Measurements from ENCODE around the gene SYT13.

Gene SYT13

DNA sequence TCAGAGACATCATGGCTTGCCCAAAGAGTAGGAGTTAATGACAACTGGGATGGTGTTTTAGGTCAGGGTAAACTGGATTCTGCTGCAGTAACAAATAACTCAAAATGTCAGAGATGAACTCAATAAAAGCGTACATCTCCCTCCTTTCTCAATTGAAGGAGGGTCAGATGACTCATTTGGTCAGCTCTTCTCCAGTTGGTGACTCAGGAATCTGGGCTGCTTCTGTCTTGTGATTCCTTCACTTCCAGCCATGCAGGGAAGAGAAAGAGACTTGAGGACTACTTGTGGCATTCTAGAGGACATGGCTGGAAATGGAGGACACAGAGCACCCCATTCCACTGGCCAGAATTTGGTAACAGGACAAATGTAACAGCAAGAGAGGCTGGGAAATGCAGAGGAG, 3.2 kb upstream of the SYT13 start:
- H3K27ac ChIP-seq, result no peak overlapping the region
- in situ Hi-C loops (cut with HindIII; ENCODE audit: low pct_ligation_motif_present, low sequenced_read_pairs), result no loop called here
- no peaks in the 10 kb centered on the region for H3K36me3 ChIP-seq (replicated peaks)
- H3K27me3 ChIP-seq (replicated peaks), result peaks cover 34% of the 10 kb centered on the region
- peak; percentile 73 for DNase-seq
- TF ChIP-seq, protein P1, sequence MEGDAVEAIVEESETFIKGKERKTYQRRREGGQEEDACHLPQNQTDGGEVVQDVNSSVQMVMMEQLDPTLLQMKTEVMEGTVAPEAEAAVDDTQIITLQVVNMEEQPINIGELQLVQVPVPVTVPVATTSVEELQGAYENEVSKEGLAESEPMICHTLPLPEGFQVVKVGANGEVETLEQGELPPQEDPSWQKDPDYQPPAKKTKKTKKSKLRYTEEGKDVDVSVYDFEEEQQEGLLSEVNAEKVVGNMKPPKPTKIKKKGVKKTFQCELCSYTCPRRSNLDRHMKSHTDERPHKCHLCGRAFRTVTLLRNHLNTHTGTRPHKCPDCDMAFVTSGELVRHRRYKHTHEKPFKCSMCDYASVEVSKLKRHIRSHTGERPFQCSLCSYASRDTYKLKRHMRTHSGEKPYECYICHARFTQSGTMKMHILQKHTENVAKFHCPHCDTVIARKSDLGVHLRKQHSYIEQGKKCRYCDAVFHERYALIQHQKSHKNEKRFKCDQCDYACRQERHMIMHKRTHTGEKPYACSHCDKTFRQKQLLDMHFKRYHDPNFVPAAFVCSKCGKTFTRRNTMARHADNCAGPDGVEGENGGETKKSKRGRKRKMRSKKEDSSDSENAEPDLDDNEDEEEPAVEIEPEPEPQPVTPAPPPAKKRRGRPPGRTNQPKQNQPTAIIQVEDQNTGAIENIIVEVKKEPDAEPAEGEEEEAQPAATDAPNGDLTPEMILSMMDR (IDR thresholded peaks at IDR 0.05; ENCODE audit: low read depth, low read length, missing control alignments), result no peak
- H3K4me3 ChIP-seq (ENCODE audit: low read depth, low read length), result no peak overlapping the region

DNA sequence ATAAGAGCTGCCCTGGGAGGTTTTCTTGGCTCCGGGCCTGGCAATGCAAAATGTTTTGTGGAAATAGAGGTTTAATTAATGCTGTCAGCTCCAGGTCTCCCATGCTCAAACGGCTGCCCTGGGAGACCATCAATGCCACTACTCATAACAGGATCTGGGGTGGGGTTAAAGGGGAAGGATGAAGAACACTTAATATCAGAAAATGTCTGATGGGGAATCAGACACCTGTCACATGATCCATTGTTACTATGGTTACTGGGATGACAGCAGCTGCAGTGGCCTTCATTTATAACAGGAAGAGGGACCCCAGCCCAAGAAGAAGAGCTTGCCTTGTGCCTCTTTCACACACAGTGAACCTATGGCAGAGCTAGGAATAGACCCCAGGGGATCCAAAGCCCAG, 2.2 kb upstream of the SYT13 start:
- no peak for DNase-seq
- H3K27me3 ChIP-seq (replicated peaks), result peaks cover 35% of the 10 kb centered on the region
- no peaks in the 10 kb centered on the region for H3K36me3 ChIP-seq (replicated peaks)
- in situ Hi-C loops (cut with HindIII; ENCODE audit: low pct_ligation_motif_present, low sequenced_read_pairs), result no loop called here
- TF ChIP-seq, protein P1 (IDR thresholded peaks at IDR 0.05; ENCODE audit: low read depth, low read length, missing control alignments), result no peak
- H3K27ac ChIP-seq, result no peak overlapping the region
- H3K4me3 ChIP-seq (ENCODE audit: low read depth, low read length), result no peak overlapping the region

DNA sequence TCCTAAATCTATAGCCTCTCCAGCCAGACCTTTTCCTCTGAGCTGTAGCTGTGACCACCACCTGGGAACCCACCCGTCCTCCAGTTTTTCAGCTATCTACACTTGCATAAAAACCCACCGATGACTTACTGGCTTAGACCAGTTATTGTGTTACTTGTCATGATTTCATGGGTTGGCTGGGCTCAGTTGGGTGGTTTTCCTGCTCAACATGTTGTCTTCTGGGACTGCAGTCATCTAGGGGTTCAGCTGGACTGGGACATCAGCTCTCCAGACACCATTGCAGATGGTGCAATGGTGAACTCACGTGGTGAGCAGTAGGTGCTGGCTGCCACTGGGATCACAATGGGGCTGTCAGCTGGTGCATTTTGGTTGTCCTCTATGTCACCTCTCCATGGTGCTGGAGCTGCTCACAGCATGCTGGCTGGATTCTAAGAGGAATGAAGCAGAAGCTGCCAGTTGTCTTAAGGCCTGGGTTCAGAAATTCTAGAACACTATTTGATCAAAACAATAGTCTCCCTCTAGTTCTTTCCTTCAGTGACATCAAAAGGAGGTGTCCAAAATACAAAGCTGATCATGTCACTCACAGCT, 1.3 kb upstream of the SYT13 start:
- H3K36me3 ChIP-seq (replicated peaks), result no peaks in the 10 kb centered on the region
- peaks cover 35% of the 10 kb centered on the region for H3K27me3 ChIP-seq (replicated peaks)
- no peak overlapping the region for H3K4me3 ChIP-seq (ENCODE audit: low read depth, low read length)
- TF ChIP-seq, protein P1 (IDR thresholded peaks at IDR 0.05; ENCODE audit: low read depth, low read length, missing control alignments), result no peak
- DNase-seq, result no peak
- H3K27ac ChIP-seq, result no peak overlapping the region
- in situ Hi-C loops (cut with HindIII; ENCODE audit: low pct_ligation_motif_present, low sequenced_read_pairs), result no loop called here

DNA sequence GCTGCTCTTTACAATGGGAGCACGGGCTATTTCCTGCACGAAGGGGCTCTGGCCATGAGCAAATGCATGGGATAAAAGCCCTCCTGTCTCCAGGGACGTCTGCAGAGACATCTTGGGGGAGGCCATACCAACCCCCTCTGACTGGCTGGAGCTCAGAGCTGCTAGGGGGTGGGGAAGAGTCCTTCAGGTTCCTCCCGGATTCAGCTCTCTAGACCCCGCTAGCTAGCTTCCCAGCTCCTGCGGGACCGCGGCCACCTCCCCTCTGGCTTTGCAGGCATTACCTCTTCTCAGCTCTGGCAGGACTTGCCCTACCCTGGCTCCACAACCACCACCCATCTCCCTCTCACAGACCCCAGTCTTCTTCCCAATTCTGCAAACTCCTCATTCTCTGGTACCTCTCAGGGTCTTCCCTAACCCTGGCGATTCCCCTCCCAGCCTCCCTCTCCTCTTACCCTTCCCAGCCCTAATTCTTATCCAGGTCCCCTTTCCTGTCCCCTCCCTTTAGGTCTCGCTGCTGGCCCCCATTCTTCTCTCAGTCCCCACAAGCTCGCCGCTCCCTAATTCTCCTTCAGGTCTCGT, 802 bp downstream of the SYT13 start:
- no peak overlapping the region for H3K4me3 ChIP-seq (ENCODE audit: low read depth, low read length)
- H3K27me3 ChIP-seq (replicated peaks), result peaks cover 31% of the 10 kb centered on the region
- in situ Hi-C loops (cut with HindIII; ENCODE audit: low pct_ligation_motif_present, low sequenced_read_pairs), result no loop called here
- no peak overlapping the region for H3K27ac ChIP-seq
- no peaks in the 10 kb centered on the region for H3K36me3 ChIP-seq (replicated peaks)
- TF ChIP-seq, protein P1 (IDR thresholded peaks at IDR 0.05; ENCODE audit: low read depth, low read length, missing control alignments), result no peak
- DNase-seq, result no peak

DNA sequence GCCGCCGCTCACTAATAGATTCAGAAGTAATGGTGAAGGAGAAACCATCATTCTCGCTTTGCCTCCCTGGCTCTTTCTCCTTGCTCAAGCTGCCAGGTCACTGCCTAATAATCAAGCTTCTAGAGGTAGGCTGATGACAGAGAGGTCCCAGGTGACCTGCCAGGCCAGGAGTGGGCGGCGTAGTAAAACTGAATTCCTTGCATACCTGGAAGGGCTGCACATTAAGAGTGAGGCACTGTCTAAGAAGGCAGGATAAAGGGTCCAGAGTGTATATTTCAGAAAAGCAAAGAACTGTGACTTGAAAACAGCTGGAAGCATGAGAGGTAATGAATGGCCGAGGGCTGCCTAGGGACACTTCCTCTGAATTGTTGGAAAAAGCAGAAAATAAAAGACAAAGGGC, 4.1 kb downstream of the SYT13 start:
- in situ Hi-C loops (cut with HindIII; ENCODE audit: low pct_ligation_motif_present, low sequenced_read_pairs), result no loop called here
- no peaks in the 10 kb centered on the region for H3K36me3 ChIP-seq (replicated peaks)
- no peak overlapping the region for H3K27ac ChIP-seq
- no peak overlapping the region for H3K4me3 ChIP-seq (ENCODE audit: low read depth, low read length)
- H3K27me3 ChIP-seq (replicated peaks), result peaks cover 29% of the 10 kb centered on the region
- DNase-seq, result no peak
- TF ChIP-seq, protein P1 (IDR thresholded peaks at IDR 0.05; ENCODE audit: low read depth, low read length, missing control alignments), result no peak

DNA sequence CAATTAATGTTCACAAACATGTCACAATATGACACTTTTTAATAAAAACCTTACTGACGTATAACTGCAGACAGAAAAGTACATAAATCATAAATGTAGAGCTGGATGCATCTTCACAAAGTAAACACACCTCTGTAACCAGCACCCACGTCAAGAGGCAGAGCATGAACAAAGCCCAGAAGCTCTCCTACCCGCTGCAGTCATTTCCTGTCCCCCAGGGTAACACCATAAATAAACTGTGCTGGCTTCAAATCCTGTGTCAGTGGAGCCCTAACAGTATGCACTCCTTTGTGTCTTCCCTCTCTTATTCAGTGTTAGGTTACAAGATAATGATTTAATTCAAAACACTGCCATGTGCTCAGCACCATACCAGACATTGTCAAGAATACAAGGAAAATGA, 5.7 kb downstream of the SYT13 start:
- peak; percentile 39 for DNase-seq
- H3K4me3 ChIP-seq (ENCODE audit: low read depth, low read length), result no peak overlapping the region
- no peak overlapping the region for H3K27ac ChIP-seq
- peaks cover 14% of the 10 kb centered on the region for H3K27me3 ChIP-seq (replicated peaks)
- in situ Hi-C loops (cut with HindIII; ENCODE audit: low pct_ligation_motif_present, low sequenced_read_pairs), result no loop called here
- H3K36me3 ChIP-seq (replicated peaks), result no peaks in the 10 kb centered on the region
- TF ChIP-seq, protein P1 (IDR thresholded peaks at IDR 0.05; ENCODE audit: low read depth, low read length, missing control alignments), result no peak

All from brain microvascular endothelial cell (primary cell).